Activated naive CD4-positive, alpha-beta T cell treated with anti-CD3 and anti-CD28 coated beads, Interleukin-2, amount 50 U/mL, for 72 hours (primary cell): ENCODE data around the gene NRP1. TPM values are rescaled to one million over a fixed set of nuclear protein-coding genes. Genes with fewer than 3 reads are reported as not detected.

ENCODE experiments used
- ATAC-seq, 2 donors: fragments of 150-1000 bp; cut with Tn5 transposase; 2 replicates each; pipeline ENCODE4 v1.10.0; 2021; ENCODE audit warnings: mild to moderate bottlenecking in 2 of 2, moderate library complexity in 2 of 2
- DNase-seq, 2 donors: peaks; one replicate each; pipeline ENCODE4 v3.0.0; 2021 to 2022; ENCODE audit warnings: low spot score in 2 of 2
- H3K27ac Mint-ChIP-seq, 2 donors: one replicate each; pipeline ENCODE4 v1.8.0; 2022; ENCODE audit warnings: mild to moderate bottlenecking in 2 of 2, mixed read lengths in 2 of 2
- H3K36me3 Mint-ChIP-seq, 2 donors: one replicate each; pipeline ENCODE4 v1.8.0; 2022; ENCODE audit warnings: mixed read lengths in 2 of 2
- H3K9me3 Mint-ChIP-seq, 2 donors: one replicate each; pipeline ENCODE4 v1.8.0; 2022; ENCODE audit warnings: mixed read lengths in 2 of 2
- total RNA-seq, 2 donors: library from RNA; stranded (reverse); gene quantifications; one replicate each; pipeline ENCODE4 v1.2.3, GENCODE V29; 2022

Gene NRP1
- total RNA-seq, 2 donors from 2014 or later, result 0.21 to 0.30 TPM

- peak in 1 of 2 donors; percentile 43 for DNase-seq
- ATAC-seq, result peak; percentile 41 to 63
- Mint-ChIP-seq H3K9me3 (no peaks in the 10 kb centered on the region), H3K36me3 (peaks cover 0 to 15% of the 10 kb centered on the region in 2 donors), H3K27ac (peak overlapping the region; percentile 94)
Observed at GRCh38 chr10:33136781-33137180, 197.7 kb downstream of the NRP1 start.

GRCh38 chr10:33136271-33136670, 198.2 kb downstream of the NRP1 start:
- Mint-ChIP-seq H3K9me3 (no peaks in the 10 kb centered on the region), H3K36me3 (peaks cover 0 to 15% of the 10 kb centered on the region in 2 donors), H3K27ac (peak overlapping the region; percentile 94)
- DNase-seq (no peak), ATAC-seq (peak in 1 of 2 donors; percentile 22)

DNA sequence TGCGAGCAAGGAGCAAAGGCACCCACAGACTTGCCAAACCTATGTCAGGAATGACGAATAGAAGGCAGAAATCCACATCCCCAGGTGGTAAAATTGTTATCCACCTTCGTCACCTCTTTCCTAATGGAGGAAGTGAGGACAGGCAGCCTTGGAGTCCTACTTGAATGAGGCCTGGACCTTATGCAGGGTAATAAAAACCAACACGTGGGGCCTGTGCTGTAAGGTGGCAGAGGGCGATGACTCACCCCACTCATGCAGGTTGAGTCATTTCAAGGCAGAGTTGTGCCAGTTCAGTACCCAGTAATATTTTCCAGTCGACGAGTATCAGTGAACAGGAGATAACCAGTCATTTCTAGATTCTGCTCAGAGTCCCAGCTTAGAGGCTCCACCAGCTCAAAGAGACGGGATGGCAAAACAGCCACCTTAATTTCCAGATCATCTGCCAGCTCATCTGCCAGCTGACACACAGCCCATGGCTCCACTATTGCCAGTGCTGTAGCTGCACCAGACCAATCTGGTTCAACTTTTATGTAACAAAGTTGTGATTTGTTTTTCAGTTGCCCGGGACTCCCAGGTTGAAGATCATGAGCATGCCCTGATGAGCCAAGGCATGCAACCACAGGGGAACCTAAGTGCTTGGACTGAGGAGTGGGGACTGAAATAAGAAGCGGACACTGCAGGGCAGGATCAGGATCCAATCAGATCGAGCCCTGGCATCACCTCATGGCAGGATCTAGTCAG, 200.3 kb downstream of the NRP1 start:
- peak; percentile 72 to 86 for DNase-seq
- peaks cover 0 to 15% of the 10 kb centered on the region in 2 donors for H3K36me3 Mint-ChIP-seq
- peak overlapping the region; percentile 93 to 97 for H3K27ac Mint-ChIP-seq
- peaks cover 0 to 4% of the 10 kb centered on the region in 2 donors for H3K9me3 Mint-ChIP-seq
- ATAC-seq, result peak; percentile 80 to 85

- Mint-ChIP-seq H3K27ac (peak overlapping the region; percentile 93 to 97), H3K36me3 (peaks cover 0 to 20% of the 10 kb centered on the region in 2 donors), H3K9me3 (peaks cover 0 to 9% of the 10 kb centered on the region in 2 donors)
- DNase-seq (no peak), ATAC-seq (no peak)
Observed at GRCh38 chr10:33133557-33133956, 200.9 kb downstream of the NRP1 start.

GRCh38 chr10:33132626-33133025, 201.8 kb downstream of the NRP1 start:
- Mint-ChIP-seq H3K27ac (peak overlapping the region in 1 of 2 donors; percentile 1), H3K36me3 (peaks cover 0 to 19% of the 10 kb centered on the region in 2 donors), H3K9me3 (peaks cover 0 to 9% of the 10 kb centered on the region in 2 donors)
- DNase-seq (no peak), ATAC-seq (no peak)

DNA sequence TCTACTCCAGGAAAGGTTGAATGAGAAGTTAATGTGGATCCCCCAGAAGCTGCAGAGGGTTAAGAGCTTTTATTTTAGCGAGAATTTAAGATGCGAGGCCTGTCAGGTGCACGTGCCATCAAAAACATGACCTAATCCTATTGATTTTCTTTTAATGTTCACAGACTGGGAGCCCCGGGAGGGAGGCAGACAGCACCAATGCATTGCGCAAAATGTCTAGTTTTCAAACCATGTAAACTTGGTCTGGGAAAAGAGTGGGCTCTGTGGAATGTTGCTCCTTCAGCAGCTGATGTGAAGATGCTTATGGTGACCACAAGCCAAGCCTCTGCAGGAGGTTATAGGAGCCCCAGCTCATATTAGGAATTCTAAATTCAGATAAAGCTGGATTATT, 204.5 kb downstream of the NRP1 start:
- ATAC-seq, result no peak
- DNase-seq, result no peak
- H3K9me3 Mint-ChIP-seq, result peaks cover 0 to 9% of the 10 kb centered on the region in 2 donors
- H3K36me3 Mint-ChIP-seq, result peaks cover 0 to 26% of the 10 kb centered on the region in 2 donors
- no peak overlapping the region for H3K27ac Mint-ChIP-seq

DNA sequence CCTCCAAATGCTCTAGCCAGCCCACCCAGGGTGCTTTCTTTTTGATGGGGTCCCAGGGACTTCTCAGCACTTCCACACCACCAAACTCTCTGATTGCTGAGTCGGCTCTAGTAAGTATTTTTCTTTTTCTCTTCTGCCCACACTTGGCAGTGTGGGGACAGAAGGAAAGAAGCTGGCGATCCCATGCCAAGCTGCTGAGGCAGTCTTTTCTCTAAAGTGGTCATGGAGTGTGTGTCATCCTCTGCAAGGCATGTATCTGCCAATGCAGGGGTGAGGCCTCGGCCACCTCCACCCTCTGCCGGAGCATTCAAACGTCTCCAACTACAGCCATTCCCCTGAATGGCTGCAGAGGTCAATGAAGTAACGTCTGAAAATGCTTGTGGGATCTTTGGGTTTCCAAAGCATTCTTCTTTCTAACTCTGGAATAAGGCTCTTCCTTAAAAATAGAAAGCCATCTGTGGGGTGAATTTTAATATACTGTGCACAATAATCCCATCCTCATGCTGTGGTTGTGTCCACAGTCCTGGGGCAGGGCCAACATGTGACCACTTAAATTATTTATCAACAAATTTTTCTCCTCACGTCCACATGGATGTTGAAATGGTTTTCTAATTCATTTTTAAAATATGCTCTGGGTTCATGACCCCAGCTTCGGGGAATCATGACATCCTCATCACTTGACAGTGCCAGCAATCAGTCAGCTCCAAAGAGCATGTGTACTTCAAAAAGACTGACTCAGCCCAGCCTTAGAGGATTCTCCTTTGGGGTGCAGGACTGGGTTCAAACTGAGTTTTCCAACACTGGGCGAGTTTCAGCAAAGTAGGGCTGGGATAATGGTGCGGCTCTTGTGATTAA, 205.1 kb downstream of the NRP1 start:
- Mint-ChIP-seq H3K36me3 (peaks cover 0 to 22% of the 10 kb centered on the region in 2 donors), H3K9me3 (peaks cover 0 to 9% of the 10 kb centered on the region in 2 donors), H3K27ac (peak overlapping the region in 1 of 2 donors; percentile 72)
- no peak for ATAC-seq
- DNase-seq, result no peak

DNA sequence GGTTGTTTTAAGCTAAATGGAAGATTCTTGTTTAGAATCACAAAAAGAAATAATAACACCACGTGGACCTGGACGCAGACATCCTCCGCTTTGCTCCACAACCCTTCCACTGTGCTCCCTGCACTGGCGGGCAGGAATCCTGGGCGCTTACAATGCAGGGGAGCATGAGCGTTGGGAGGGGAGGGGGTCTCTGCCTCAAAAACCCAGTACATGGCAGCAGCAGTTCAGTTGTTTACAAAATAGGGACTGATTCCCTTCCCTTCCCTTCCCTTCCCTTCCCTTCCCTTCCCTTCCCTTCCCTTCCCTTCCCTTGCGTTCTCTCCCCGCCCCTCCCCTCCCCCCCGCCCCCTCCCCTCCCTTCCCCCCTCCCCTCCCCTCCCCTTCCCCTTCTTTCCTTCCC, 206.8 kb downstream of the NRP1 start:
- H3K27ac Mint-ChIP-seq, result peak overlapping the region; percentile 29 to 93

More for the DNA sequence above, 206.8 kb downstream of the NRP1 start:
- Mint-ChIP-seq H3K9me3 (peaks cover 0 to 9% of the 10 kb centered on the region in 2 donors), H3K36me3 (peaks cover 0 to 25% of the 10 kb centered on the region in 2 donors)
- ATAC-seq (no peak), DNase-seq (no peak)
